Transverse colon (tissue), 4 donors: ENCODE measurements around the gene FAM13A.

Source experiments
- EP300 ChIP-seq: sonication (generic); formaldehyde crosslinking; IDR thresholded peaks from one replicate; pipeline ENCODE4 v1.6.1; 2017; ENCODE audit warnings: antibody characterized with exemption, low read depth
- POLR2A ChIP-seq: fragments of 450-650 bp; IDR thresholded peaks from one replicate; pipeline ENCODE4 v1.6.1; 2016; ENCODE audit warnings: antibody characterized with exemption, mild to moderate bottlenecking, moderate library complexity
- POLR2AphosphoS5 ChIP-seq, 3 donors: sonication (generic); formaldehyde crosslinking; IDR thresholded peaks; one replicate each; pipeline ENCODE4 v1.6.1; 2016; ENCODE audit warnings: antibody characterized with exemption in 3 of 3
- TF ChIP-seq, protein P1 (sequence below), 5 experiments: fragments of 200-600 bp in 3 of 5; fragments of 450-650 bp in 2 of 5; sonication (generic) in 3 of 5; IDR thresholded peaks; 1 replicate in 2 of 5; 2 replicates in 3 of 5; pipeline ENCODE4 v1.5.1; 2016 to 2017; ENCODE audit warnings: antibody characterized with exemption in 5 of 5, inconsistent platforms in 3 of 5, mild to moderate bottlenecking in 2 of 5, moderate library complexity in 1 of 5

GRCh38 chr4:88702782-88703181 is 354.2 kb downstream of the FAM13A start:
- TF ChIP-seq POLR2A, result no peak
- TF ChIP-seq, protein P1, sequence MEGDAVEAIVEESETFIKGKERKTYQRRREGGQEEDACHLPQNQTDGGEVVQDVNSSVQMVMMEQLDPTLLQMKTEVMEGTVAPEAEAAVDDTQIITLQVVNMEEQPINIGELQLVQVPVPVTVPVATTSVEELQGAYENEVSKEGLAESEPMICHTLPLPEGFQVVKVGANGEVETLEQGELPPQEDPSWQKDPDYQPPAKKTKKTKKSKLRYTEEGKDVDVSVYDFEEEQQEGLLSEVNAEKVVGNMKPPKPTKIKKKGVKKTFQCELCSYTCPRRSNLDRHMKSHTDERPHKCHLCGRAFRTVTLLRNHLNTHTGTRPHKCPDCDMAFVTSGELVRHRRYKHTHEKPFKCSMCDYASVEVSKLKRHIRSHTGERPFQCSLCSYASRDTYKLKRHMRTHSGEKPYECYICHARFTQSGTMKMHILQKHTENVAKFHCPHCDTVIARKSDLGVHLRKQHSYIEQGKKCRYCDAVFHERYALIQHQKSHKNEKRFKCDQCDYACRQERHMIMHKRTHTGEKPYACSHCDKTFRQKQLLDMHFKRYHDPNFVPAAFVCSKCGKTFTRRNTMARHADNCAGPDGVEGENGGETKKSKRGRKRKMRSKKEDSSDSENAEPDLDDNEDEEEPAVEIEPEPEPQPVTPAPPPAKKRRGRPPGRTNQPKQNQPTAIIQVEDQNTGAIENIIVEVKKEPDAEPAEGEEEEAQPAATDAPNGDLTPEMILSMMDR (IDR thresholded peaks at IDR 0.05), result no peak
- no peak for TF ChIP-seq EP300
- TF ChIP-seq POLR2AphosphoS5 (IDR thresholded peaks at IDR 0.05), result no peak
